ENCODE data around the gene NCOA7.

The NCOA7 gene

GRCh38 chr6:125913864-125914351 lies 123.1 kb downstream of the NCOA7 start:
- no peak overlapping the region for H3K4me3 ChIP-seq (ENCODE audit: low read depth, low read length)
- DNase-seq (ENCODE audit: low read depth) = peak; percentile 92
- TF ChIP-seq CTCF (conservative IDR thresholded peaks at IDR 0.05; ENCODE audit: low read depth, low read length) = no peak

GRCh38 chr6:125918230-125918629 lies 127.5 kb downstream of the NCOA7 start:
- DNase-seq (ENCODE audit: low read depth) = no peak
- H3K4me3 ChIP-seq (ENCODE audit: low read depth, low read length) = no peak overlapping the region
- no peak for TF ChIP-seq CTCF (conservative IDR thresholded peaks at IDR 0.05; ENCODE audit: low read depth, low read length)

GRCh38 chr6:125918681-125919566 lies 128.2 kb downstream of the NCOA7 start:
- TF ChIP-seq CTCF (conservative IDR thresholded peaks at IDR 0.05; ENCODE audit: low read depth, low read length) = no peak
- H3K4me3 ChIP-seq (ENCODE audit: low read depth, low read length) = peak overlapping the region; percentile 45
- peak; percentile 96 for DNase-seq (ENCODE audit: low read depth)

- H3K4me3 ChIP-seq (ENCODE audit: low read depth, low read length) = peak overlapping the region; percentile 45
- no peak for TF ChIP-seq CTCF (conservative IDR thresholded peaks at IDR 0.05; ENCODE audit: low read depth, low read length)
- no peak for DNase-seq (ENCODE audit: low read depth)
Observed at GRCh38 chr6:125919618-125920017, 128.9 kb downstream of the NCOA7 start.

GRCh38 chr6:125922322-125922860 lies 131.6 kb downstream of the NCOA7 start:
- no peak for TF ChIP-seq CTCF (conservative IDR thresholded peaks at IDR 0.05; ENCODE audit: low read depth, low read length)
- H3K4me3 ChIP-seq (ENCODE audit: low read depth, low read length) = no peak overlapping the region
- no peak for DNase-seq (ENCODE audit: low read depth)

GRCh38 chr6:125923366-125923877 lies 132.7 kb downstream of the NCOA7 start:
- no peak for TF ChIP-seq CTCF (conservative IDR thresholded peaks at IDR 0.05; ENCODE audit: low read depth, low read length)
- no peak overlapping the region for H3K4me3 ChIP-seq (ENCODE audit: low read depth, low read length)
- peak; percentile 56 for DNase-seq (ENCODE audit: low read depth)
